GM13977 (cell line): ENCODE measurements around the gene KCNK13.

Experiments used
- DNase-seq: peaks from one replicate; pipeline ENCODE4 v3.0.0; 2012; ENCODE audit warnings: low spot score
- CTCF ChIP-seq: IDR thresholded peaks from 2 replicates; pipeline ENCODE4 v1.5.1; 2012; ENCODE audit warnings: mild to moderate bottlenecking, control low read depth; ENCODE audit not compliant: insufficient read depth; ENCODE audit errors: extremely low read depth, missing control alignments
- in situ Hi-C: fragments of 300-500 bp; cut with MboI; formaldehyde crosslinking; loops from one replicate; pipeline ENCODE4 v1.12.0; 2022; ENCODE audit warnings: low sequenced_read_pairs, low pct_unique_long_range_greater_than_20kb, mixed read lengths, inconsistent platforms; ENCODE audit not compliant: unreplicated experiment

The KCNK13 gene

GRCh38 chr14:90060965-90061684, 669 bp upstream of the KCNK13 start:
- TF ChIP-seq CTCF, result no peak
- in situ Hi-C loops, result no loop called here
- peak; percentile 64 for DNase-seq

GRCh38 chr14:90062127-90062794, 467 bp downstream of the KCNK13 start:
- in situ Hi-C loops, result no loop called here
- peak; percentile 56 for DNase-seq
- no peak for TF ChIP-seq CTCF

DNA sequence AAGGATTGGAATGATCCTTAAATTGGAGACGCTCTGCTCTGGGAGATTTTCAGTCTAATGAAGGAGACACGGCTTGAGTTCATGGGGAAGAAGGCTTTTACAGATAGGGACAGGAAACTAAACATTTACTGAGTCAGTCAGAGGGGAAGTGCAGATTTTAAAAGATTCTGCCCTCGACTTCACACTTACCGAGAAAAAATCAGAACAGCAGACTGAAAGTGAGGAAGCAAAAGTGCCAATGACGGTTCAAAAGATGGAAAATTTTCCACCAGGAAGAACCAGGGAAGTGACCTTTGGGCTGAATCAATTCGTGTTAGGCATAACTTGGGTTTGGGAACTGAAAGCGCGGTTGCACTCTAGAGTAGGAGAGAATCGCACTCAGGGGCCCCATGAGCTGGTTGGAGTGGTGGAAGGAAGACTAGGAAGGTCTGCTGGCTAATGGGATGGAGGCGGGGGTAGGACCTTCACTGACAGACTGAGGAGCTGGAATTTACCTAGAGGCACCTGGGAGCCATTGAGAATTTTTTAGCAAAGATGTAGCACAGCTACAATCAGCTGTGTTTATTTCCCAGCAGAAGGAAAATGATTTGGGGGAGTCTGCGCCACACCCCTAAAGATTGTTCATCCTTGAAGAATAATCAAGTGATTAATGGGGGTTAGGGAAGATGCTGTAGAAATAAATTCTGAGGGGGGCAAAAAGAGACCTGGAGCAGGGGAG, 1.2 kb downstream of the KCNK13 start:
- in situ Hi-C loops, result no loop called here
- no peak for TF ChIP-seq CTCF
- no peak for DNase-seq

- DNase-seq, result no peak
- TF ChIP-seq CTCF, result no peak
- in situ Hi-C loops, result no loop called here
Measured at GRCh38 chr14:90072350-90072749, 10.6 kb downstream of the KCNK13 start.

- in situ Hi-C loops, result no loop called here
- no peak for DNase-seq
Measured at GRCh38 chr14:90079576-90079975, 17.8 kb downstream of the KCNK13 start.

More at GRCh38 chr14:90079576-90079975, 17.8 kb downstream of the KCNK13 start:
- TF ChIP-seq CTCF, result no peak
